Measurements from ENCODE around the gene STAC2.

Gene STAC2

GRCh38 chr17:39231591-39232551 lies 6.1 kb upstream of the STAC2 start:
- peak; percentile 78 for DNase-seq

- peak; percentile 42 for DNase-seq
Measured at GRCh38 chr17:39231091-39231561, 5.4 kb upstream of the STAC2 start.

GRCh38 chr17:39230361-39230760 lies 4.6 kb upstream of the STAC2 start:
- no peak for DNase-seq

- DNase-seq, result no peak
Measured at GRCh38 chr17:39229274-39229913, 3.6 kb upstream of the STAC2 start.

- no peak for DNase-seq
Measured at GRCh38 chr17:39227364-39227919, 1.7 kb upstream of the STAC2 start.

- peak; percentile 71 for DNase-seq
Measured at GRCh38 chr17:39225959-39226683, 376 bp upstream of the STAC2 start.

GRCh38 chr17:39224778-39225307 lies 902 bp downstream of the STAC2 start:
- DNase-seq, result peak; percentile 64

- DNase-seq, result peak; percentile 50
Measured at GRCh38 chr17:39223907-39224777, 1.6 kb downstream of the STAC2 start.

- DNase-seq, result no peak
Measured at GRCh38 chr17:39222866-39223834, 2.6 kb downstream of the STAC2 start.

GRCh38 chr17:39222151-39222550 lies 3.6 kb downstream of the STAC2 start:
- no peak for DNase-seq

GRCh38 chr17:39221572-39221971 lies 4.2 kb downstream of the STAC2 start:
- DNase-seq, result no peak

- no peak for DNase-seq
Measured at GRCh38 chr17:39219647-39220154, 6.0 kb downstream of the STAC2 start.

GRCh38 chr17:39218906-39219305 lies 6.8 kb downstream of the STAC2 start:
- DNase-seq, result no peak

GRCh38 chr17:39217734-39218369 lies 7.9 kb downstream of the STAC2 start:
- no peak for DNase-seq

- DNase-seq, result no peak
Measured at GRCh38 chr17:39213852-39214251, 11.9 kb downstream of the STAC2 start.

GRCh38 chr17:39212841-39213480 lies 12.8 kb downstream of the STAC2 start:
- no peak for DNase-seq

GRCh38 chr17:39212195-39212810 lies 13.4 kb downstream of the STAC2 start:
- DNase-seq, result no peak

- no peak for DNase-seq
Measured at GRCh38 chr17:39210093-39210434, 15.7 kb downstream of the STAC2 start.

All from retina (tissue), 1 donor.